OCI-LY7 (cell line): ENCODE data around the gene STAT4. TPM values are rescaled to one million over a fixed set of nuclear protein-coding genes. Genes with fewer than 3 reads are reported as not detected.

ENCODE experiments used
- BruUV-seq: library from RNA; stranded (reverse); fragments of 400-500 nt; replicated peaks from 2 replicates; lab custom pipeline; 2021; lab: Mats Ljungman, UMichigan
- CTCF ChIA-PET: fragments of 300-600 bp; sonication (Branson Sonifier 250); formaldehyde crosslinking; loops from one replicate; lab custom pipeline; 2022; ENCODE audit warnings: antibody characterized with exemption; ENCODE audit not compliant: unreplicated experiment; lab: Charles Lee
- POLR2A ChIA-PET: fragments of 300-600 bp; sonication (Branson Sonifier 250); formaldehyde crosslinking; loops from one replicate; lab custom pipeline; 2022; ENCODE audit warnings: antibody characterized with exemption; lab: Charles Lee
- DNase-seq: peaks from one replicate; pipeline ENCODE4 v3.0.0-alpha.2; 2015; ENCODE audit warnings: low spot score
- H2AFZ ChIP-seq: fragments of 200-600 bp; sonication (generic), shearing (Covaris generic); 2 replicates; pipeline ENCODE4 v1.6.1; 2014; ENCODE audit warnings: mild to moderate bottlenecking, antibody characterized with exemption, low read length, moderate library complexity
- H3K27ac ChIP-seq: fragments of 200-600 bp; sonication (generic); 2 replicates; pipeline ENCODE4 v1.5.1; 2014; ENCODE audit warnings: mixed run types, low read depth, mild to moderate bottlenecking, moderate library complexity, low read length, inconsistent platforms; ENCODE audit not compliant: poor library complexity, severe bottlenecking
- H3K36me3 ChIP-seq: fragments of 200-600 bp; sonication (generic); 2 replicates; pipeline ENCODE4 v1.6.1; 2014; ENCODE audit warnings: mild to moderate bottlenecking, antibody characterized with exemption, low read length, moderate library complexity, mixed read lengths; ENCODE audit not compliant: insufficient read depth
- H3K4me1 ChIP-seq: fragments of 200-600 bp; sonication (generic); 2 replicates; pipeline ENCODE4 v1.5.1; 2014; ENCODE audit warnings: mild to moderate bottlenecking, low read length; ENCODE audit not compliant: insufficient read depth, poor library complexity, severe bottlenecking
- H3K4me2 ChIP-seq: fragments of 200-600 bp; sonication (generic); 2 replicates; pipeline ENCODE4 v1.6.1; 2014; ENCODE audit warnings: mild to moderate bottlenecking, low read length
- H3K4me3 ChIP-seq: fragments of 200-600 bp; sonication (generic); 2 replicates; pipeline ENCODE4 v1.5.1; 2014; ENCODE audit warnings: mild to moderate bottlenecking, low read depth, low read length; ENCODE audit not compliant: poor library complexity, severe bottlenecking
- H3K79me2 ChIP-seq: fragments of 200-600 bp; sonication (generic); 2 replicates; pipeline ENCODE4 v1.6.1; 2016; ENCODE audit warnings: low read depth, mild to moderate bottlenecking, low read length, moderate library complexity, mixed read lengths; ENCODE audit not compliant: insufficient read depth
- H3K9me2 ChIP-seq: fragments of 200-600 bp; sonication (generic); 2 replicates; pipeline ENCODE4 v1.6.1; 2016; ENCODE audit warnings: mild to moderate bottlenecking, low read length, mixed read lengths; ENCODE audit not compliant: insufficient read depth
- H3K9me3 ChIP-seq: fragments of 200-600 bp; sonication (generic); 2 replicates; pipeline ENCODE4 v1.6.1; 2014; ENCODE audit warnings: mild to moderate bottlenecking, mixed run types, low read length, mixed read lengths
- H4K20me1 ChIP-seq: fragments of 200-600 bp; sonication (generic); 2 replicates; pipeline ENCODE4 v1.6.1; 2014; ENCODE audit warnings: mild to moderate bottlenecking, antibody characterized with exemption, low read length, moderate library complexity, mixed read lengths; ENCODE audit not compliant: insufficient read depth
- CTCF ChIP-seq: fragments of 200-600 bp; sonication (generic); conservative IDR thresholded peaks from 2 replicates; pipeline ENCODE4 v1.5.1; 2014; ENCODE audit warnings: mild to moderate bottlenecking, antibody characterized with exemption, low read length, moderate library complexity, mixed read lengths
- EZH2phosphoT487 ChIP-seq: fragments of 200-600 bp; sonication (generic); IDR thresholded peaks from 2 replicates; pipeline ENCODE4 v1.6.1; 2018; ENCODE audit warnings: low read depth, borderline replicate concordance, mild to moderate bottlenecking, mixed run types, antibody characterized with exemption, low read length, moderate library complexity, mixed read lengths
- intact Hi-C: fragments of 100-400 bp; cut with micrococcal nuclease; formaldehyde crosslinking; loops from one replicate; pipeline ENCODE4 v1.10.0; 2022; ENCODE audit not compliant: unreplicated experiment
- total RNA-seq, 2 experiments: library from RNA; depleted of rRNA in 1 of 2; stranded (reverse); fragments of >200 nt in 1 of 2; shearing (Covaris generic) in 1 of 2; gene quantifications; 2 replicates each; pipeline ENCODE4 v1.2.3, GENCODE V29; 2014 to 2022

STAT4 gene
- total RNA-seq, 2 experiments from 2014 or later: not detected

GRCh38 chr2:191127235-191127634, 23.6 kb downstream of the STAT4 start:
- ChIA-PET POLR2A (no interaction called here), CTCF (no interaction called here)
- H3K9me3 ChIP-seq: no peaks in the 10 kb centered on the region
- H3K4me2 ChIP-seq: no peak overlapping the region
- no peaks in the 10 kb centered on the region for H4K20me1 ChIP-seq
- no peak for DNase-seq
- no peak overlapping the region for H3K4me3 ChIP-seq
- TF ChIP-seq EZH2phosphoT487: no peak
- no TSS peak for BruUV-seq
- H3K4me1 ChIP-seq: no peaks in the 10 kb centered on the region
- no peak overlapping the region for H3K27ac ChIP-seq
- intact Hi-C loops: no loop called here
- H3K9me2 ChIP-seq: no peaks in the 10 kb centered on the region
- no peaks in the 10 kb centered on the region for H3K36me3 ChIP-seq
- H3K79me2 ChIP-seq: no peaks in the 10 kb centered on the region
- no peak overlapping the region for H2AFZ ChIP-seq

- no peak for TF ChIP-seq CTCF
- no peak for TF ChIP-seq EZH2phosphoT487
- no peak overlapping the region for H3K27ac ChIP-seq
- H4K20me1 ChIP-seq: no peaks in the 10 kb centered on the region
- H3K9me2 ChIP-seq: no peaks in the 10 kb centered on the region
- no peaks in the 10 kb centered on the region for H3K9me3 ChIP-seq
- H3K79me2 ChIP-seq: no peaks in the 10 kb centered on the region
- no peak overlapping the region for H3K4me3 ChIP-seq
- no peak for DNase-seq
- BruUV-seq: no TSS peak
- ChIA-PET CTCF (no interaction called here), POLR2A (interaction anchor here (0.9 to 1.1 kb wide), 2 partner anchors 10 to 14 kb away, joined by 3 read pairs; no protein-coding TSS in a partner anchor)
- H3K36me3 ChIP-seq: no peaks in the 10 kb centered on the region
- no peak overlapping the region for H2AFZ ChIP-seq
- H3K4me1 ChIP-seq: no peaks in the 10 kb centered on the region
- intact Hi-C loops: no loop called here
- H3K4me2 ChIP-seq: no peak overlapping the region
Measured at GRCh38 chr2:191126386-191127085, 24.3 kb downstream of the STAT4 start.

GRCh38 chr2:191125646-191126045, 25.1 kb downstream of the STAT4 start:
- BruUV-seq: no TSS peak
- Histone ChIP-seq H3K36me3 (no peaks in the 10 kb centered on the region), H3K4me2 (no peak overlapping the region), H2AFZ (no peak overlapping the region), H3K79me2 (no peaks in the 10 kb centered on the region), H3K9me2 (no peaks in the 10 kb centered on the region), H4K20me1 (no peaks in the 10 kb centered on the region), H3K27ac (no peak overlapping the region), H3K9me3 (no peaks in the 10 kb centered on the region), H3K4me3 (no peak overlapping the region), H3K4me1 (no peaks in the 10 kb centered on the region)
- no peak for DNase-seq
- TF ChIP-seq EZH2phosphoT487: no peak
- TF ChIP-seq CTCF: no peak
- CTCF ChIA-PET: no interaction called here
- intact Hi-C loops: no loop called here
- POLR2A ChIA-PET: interaction anchor here (0.9 to 1.1 kb wide), 2 partner anchors 10 to 13 kb away, joined by 3 read pairs; no protein-coding TSS in a partner anchor
